K562 (cell line): Measurements from ENCODE around the gene DSEL. TPM values are rescaled to one million over a fixed set of nuclear protein-coding genes. Genes with fewer than 3 reads are reported as not detected.

Source experiments
- ATAC-seq: fragments of 200-7000 bp; cut with Tn5 transposase; 3 replicates; pipeline ENCODE4 v1.9.1; 2020; ENCODE audit warnings: moderate library complexity
- BruUV-seq: library from RNA; stranded (reverse); fragments of 400-500 nt; replicated peaks from 2 replicates; lab custom pipeline; 2021; lab: Mats Ljungman, UMichigan
- CTCF ChIA-PET: fragments of 300-600 bp; formaldehyde crosslinking; extraction: SDS; loops from one replicate; lab custom pipeline; 2021; ENCODE audit warnings: low intra/inter-chr PET ratio; lab: Yijun Ruan, JAX
- POLR2A ChIA-PET: fragments of 300-600, 350-650 bp; sonication (Branson Sonifier 250); formaldehyde crosslinking; extraction: SDS; loops from one replicate; lab custom pipeline; 2021; ENCODE audit warnings: antibody characterized with exemption, inconsistent platforms; lab: Yijun Ruan, JAX
- DNase-seq, 4 experiments: peaks; one replicate each; pipeline versions ENCODE4 v3.0.0 to v3.0.0-alpha.2; 2011 to 2018; ENCODE audit warnings: low spot score in 3 of 4, mixed read lengths in 3 of 4; ENCODE audit errors: extremely low read depth in 1 of 4
- FAIRE-seq: peaks from 2 replicates; lab custom pipeline; 2011; peaks lifted over from hg19 to GRCh38; lab: Jason Lieb, UNC
- H2AFZ ChIP-seq: 2 replicates; pipeline ENCODE4 v1.6.0; 2011; ENCODE audit warnings: low read depth, low read length, control low read depth, inconsistent platforms
- H3K27ac ChIP-seq: fragments of 200-600 bp; 3 replicates; pipeline ENCODE4 v1.8.0; 2011; ENCODE audit warnings: low read depth, mild to moderate bottlenecking, control low read depth, inconsistent platforms, low read length, moderate library complexity, mixed read lengths; ENCODE audit errors: extremely low read depth
- H3K27me3 ChIP-seq, 2 experiments: fragments of 300-600 bp in 1 of 2; 2 replicates in 1 of 2; 3 replicates in 1 of 2; pipeline versions ENCODE4 v1.6.0 to v1.8.0; 2011; ENCODE audit warnings: inconsistent platforms in 2 of 2, low read length in 2 of 2, mild to moderate bottlenecking in 1 of 2, mixed read lengths in 1 of 2, moderate library complexity in 1 of 2; ENCODE audit not compliant: control insufficient read depth in 2 of 2, insufficient read depth in 2 of 2
- H3K36me3 ChIP-seq: fragments of 300-600 bp; 3 replicates; pipeline ENCODE4 v1.8.0; 2011; ENCODE audit warnings: mild to moderate bottlenecking, low read length, inconsistent platforms; ENCODE audit not compliant: control insufficient read depth, insufficient read depth
- H3K4me1 ChIP-seq, 2 experiments: fragments of 200-600 bp in 1 of 2; replicated peaks in 1 of 2; 2 replicates in 1 of 2; 3 replicates in 1 of 2; pipeline versions ENCODE4 v1.5.1 to v1.8.0; 2011; ENCODE audit warnings: inconsistent platforms in 2 of 2, low read length in 2 of 2, mild to moderate bottlenecking in 1 of 2, mixed read lengths in 1 of 2, moderate library complexity in 1 of 2; ENCODE audit not compliant: control insufficient read depth in 2 of 2, insufficient read depth in 2 of 2
- H3K4me2 ChIP-seq: 2 replicates; pipeline ENCODE4 v1.6.1; 2011; ENCODE audit warnings: low read length, control low read depth, inconsistent platforms, mixed read lengths; ENCODE audit not compliant: insufficient read depth
- H3K4me3 ChIP-seq: fragments of 200-600 bp; sonication (generic), shearing (Covaris generic); 2 replicates; pipeline ENCODE4 v1.5.1; 2016; ENCODE audit warnings: control low read depth, inconsistent platforms
- H3K79me2 ChIP-seq: fragments of 200-600 bp; 3 replicates; pipeline ENCODE4 v1.8.0; 2011; ENCODE audit warnings: low read length, inconsistent platforms; ENCODE audit not compliant: control insufficient read depth, insufficient read depth
- H3K9ac ChIP-seq, 2 experiments: 2 replicates each; pipeline versions ENCODE4 v1.6.0 to v1.6.1; 2011; ENCODE audit warnings: low read depth in 2 of 2, low read length in 2 of 2, control low read depth in 1 of 2, inconsistent platforms in 1 of 2, mild to moderate bottlenecking in 1 of 2, mixed read lengths in 1 of 2; ENCODE audit not compliant: insufficient read depth in 1 of 2
- H3K9me1 ChIP-seq: one replicate; pipeline ENCODE4 v1.6.0; 2011; ENCODE audit warnings: inconsistent platforms, mild to moderate bottlenecking, low read length, moderate library complexity; ENCODE audit not compliant: control insufficient read depth, insufficient read depth
- H3K9me3 ChIP-seq: replicated peaks from 2 replicates; pipeline ENCODE4 v1.5.1; 2011; ENCODE audit warnings: low read depth, low read length, inconsistent platforms; ENCODE audit not compliant: control insufficient read depth, insufficient read depth
- H4K20me1 ChIP-seq: replicated peaks from 2 replicates; pipeline ENCODE4 v1.6.1; 2011; ENCODE audit warnings: low read length, inconsistent platforms, mixed read lengths; ENCODE audit not compliant: control insufficient read depth, insufficient read depth
- CAMTA2 ChIP-seq: fragments of 250-450 bp; sonication (Bioruptor Pico); conservative IDR thresholded peaks from 2 replicates; pipeline ENCODE4 v1.5.1; 2022
- CREBBP ChIP-seq: IDR thresholded peaks from one replicate; pipeline ENCODE4 v1.6.1; 2012; ENCODE audit warnings: low read depth, mild to moderate bottlenecking, control low read depth, inconsistent platforms, low read length
- FOXJ3 ChIP-seq: sonication (generic); formaldehyde crosslinking; IDR thresholded peaks from 2 replicates; pipeline ENCODE4 v1.4.0; 2020; ENCODE audit warnings: mild to moderate bottlenecking, missing genetic modification reagents
- GATA2 ChIP-seq: sonication (generic); formaldehyde crosslinking; IDR thresholded peaks from 2 replicates; pipeline ENCODE4 v1.4.0; 2020; ENCODE audit warnings: mild to moderate bottlenecking, missing genetic modification reagents
- HNRNPL ChIP-seq: fragments of 200-400 bp; formaldehyde crosslinking; IDR thresholded peaks from 2 replicates; pipeline ENCODE4 v1.6.1; 2017; ENCODE audit warnings: low read depth, mild to moderate bottlenecking, low read length
- KLF1 ChIP-seq: fragments of 450-650 bp; IDR thresholded peaks from 2 replicates; pipeline ENCODE4 v1.6.1; 2016; ENCODE audit warnings: missing genetic modification characterization, missing compliant biosample characterization
- PCBP2 ChIP-seq: fragments of 200-400 bp; formaldehyde crosslinking; IDR thresholded peaks from 2 replicates; pipeline ENCODE4 v1.6.1; 2018; ENCODE audit warnings: low read length, low read depth, mild to moderate bottlenecking, moderate library complexity; ENCODE audit not compliant: poor library complexity, severe bottlenecking
- RBM14 ChIP-seq: fragments of 200-400 bp; formaldehyde crosslinking; IDR thresholded peaks from 2 replicates; pipeline ENCODE4 v1.6.1; 2018; ENCODE audit warnings: low read depth, mild to moderate bottlenecking, low read length, moderate library complexity, borderline replicate concordance; ENCODE audit not compliant: insufficient read depth
- RBM17 ChIP-seq: fragments of 200-400 bp; formaldehyde crosslinking; IDR thresholded peaks from 2 replicates; pipeline ENCODE4 v1.6.1; 2017; ENCODE audit warnings: low read depth, mild to moderate bottlenecking, low read length, borderline replicate concordance
- RFX7 ChIP-seq: fragments of 250-450 bp; sonication (Bioruptor Pico); IDR thresholded peaks from 2 replicates; pipeline ENCODE4 v1.5.1; 2021; ENCODE audit warnings: mild to moderate bottlenecking
- SAP30 ChIP-seq: fragments of 200-600 bp; sonication (generic); IDR thresholded peaks from 2 replicates; pipeline ENCODE4 v1.6.1; 2012; ENCODE audit warnings: borderline replicate concordance, low read depth, mild to moderate bottlenecking, moderate library complexity, low read length, control low read depth, inconsistent platforms; ENCODE audit not compliant: insufficient read depth, poor library complexity, severe bottlenecking
- SETDB1 ChIP-seq: IDR thresholded peaks from one replicate; pipeline ENCODE4 v1.6.1; 2012; ENCODE audit warnings: low read length, control low read depth, inconsistent platforms
- SMARCA5 ChIP-seq: fragments of 450-650 bp; IDR thresholded peaks from 2 replicates; pipeline ENCODE4 v1.6.1; 2016
- WHSC1 ChIP-seq: IDR thresholded peaks from one replicate; pipeline ENCODE4 v1.6.1; 2012; ENCODE audit warnings: low read length, control low read depth, inconsistent platforms
- ZBTB17 ChIP-seq: fragments of 450-650 bp; formaldehyde crosslinking; IDR thresholded peaks from 2 replicates; pipeline ENCODE4 v1.4.0; 2020; ENCODE audit warnings: mild to moderate bottlenecking
- ZNF274 ChIP-seq: IDR thresholded peaks from 2 replicates; pipeline ENCODE4 v1.6.1; 2011; ENCODE audit warnings: low read depth, mild to moderate bottlenecking, low read length, moderate library complexity, borderline replicate concordance
- WGBS: fragments of 100-300 bp; shearing (Covaris generic); methylation state at CpG from one replicate; pipeline ENCODE4 v1.1.6; 2016; ENCODE audit warnings: low coverage, mixed read lengths; ENCODE audit not compliant: insufficient coverage; ENCODE audit errors: missing lambda C conversion rate; 5-methylcytosine and 5-hydroxymethylcytosine counted together
- in situ Hi-C: fragments of 300-500 bp; cut with MboI; formaldehyde crosslinking; loops from 4 replicates; pipeline ENCODE4 v1.15.0; 2018; ENCODE audit warnings: inconsistent platforms, mixed read lengths
- intact Hi-C: fragments of 100-400 bp; cut with micrococcal nuclease; formaldehyde crosslinking; loops from 2 replicates; pipeline ENCODE4 v1.14.2; 2022
- polyA plus RNA-seq, 8 experiments: library from polyadenylated mRNA; depleted of rRNA in 4 of 8; stranded (reverse) in 5 of 8; unstranded in 3 of 8; fragments of >200 nt; fragmentation: Nextera tagmentation in 2 of 8; fragmentation: Illumina TruSeq in 1 of 8; extraction: Ambion mirVana in 2 of 8; extraction: Trizol in 1 of 8; gene quantifications; 2 replicates each; pipeline versions ENCODE4 v1.2.1 to v1.2.3, GENCODE V29; 2011 to 2014; ENCODE audit warnings: inconsistent platforms in 1 of 8, missing spikeins in 1 of 8
- total RNA-seq, 7 experiments: library from RNA; depleted of rRNA in 6 of 7; stranded (reverse); fragments of >200 nt in 6 of 7; fragmentation: Illumina TruSeq in 2 of 7; extraction: Trizol in 2 of 7; gene quantifications; 2 replicates each; pipeline versions ENCODE4 v1.2.1 to v1.2.3, GENCODE V29; 2011 to 2021; ENCODE audit warnings: low replicate concordance in 1 of 7
- TF ChIP-seq, protein P1 (sequence below): sonication (generic); formaldehyde crosslinking; IDR thresholded peaks from 2 replicates; pipeline ENCODE4 v1.8.0; 2023; ENCODE audit warnings: mild to moderate bottlenecking, missing genetic modification reagents
- TF ChIP-seq, protein P2 (sequence below), 2 experiments: fragments of 200-800 bp in 1 of 2; sonication (Bioruptor generic) in 1 of 2; sonication (generic) in 1 of 2; formaldehyde crosslinking in 1 of 2; IDR thresholded peaks in 1 of 2; conservative IDR thresholded peaks in 1 of 2; 2 replicates each; pipeline versions ENCODE4 v1.5.0 to v1.6.1; 2016 to 2020; ENCODE audit warnings: missing compliant biosample characterization in 1 of 2, missing genetic modification characterization in 1 of 2, missing genetic modification reagents in 1 of 2

DSEL gene
- total and polyA plus RNA-seq, 9 of the 15 experiments (the other 6 are each of a cell fraction or from before 2014, with no cell fraction given), result under 0.01 to 0.04 (median 0.01) TPM; not detected in 3

DNA sequence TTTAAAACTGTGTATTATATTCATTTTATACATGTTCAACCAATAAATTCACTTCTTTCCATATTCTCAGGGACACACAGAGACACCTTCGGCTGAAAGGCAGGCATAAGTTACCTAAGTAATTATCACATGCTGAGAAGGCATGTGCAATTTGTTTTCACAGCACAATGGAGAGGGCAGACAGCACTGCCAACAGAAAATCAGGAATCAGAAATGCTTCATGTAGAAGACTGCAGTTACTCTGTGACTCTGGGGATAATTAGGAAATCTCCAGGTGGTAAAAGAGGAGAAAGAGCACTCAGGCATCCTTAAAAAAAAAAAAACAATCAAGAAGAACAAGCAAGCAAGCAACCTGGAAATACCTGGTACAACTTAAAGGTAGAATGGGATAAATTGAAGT, 49.3 kb downstream of the DSEL start:
- Histone ChIP-seq H3K9me3 (no peaks in the 10 kb centered on the region), H3K79me2 (no peaks in the 10 kb centered on the region), H3K27ac (no peak overlapping the region), H4K20me1 (no peaks in the 10 kb centered on the region), H3K4me1 (no peaks in the 10 kb centered on the region), H3K27me3 (no peaks in the 10 kb centered on the region), H3K9ac (no peak overlapping the region), H2AFZ (no peak overlapping the region), H3K36me3 (no peaks in the 10 kb centered on the region)
- CTCF ChIA-PET, result no interaction called here
- POLR2A ChIA-PET, result no interaction called here
- intact Hi-C loops (no loop called here), in situ Hi-C loops (no loop called here)
- DNase-seq (no peak), FAIRE-seq (no peak), ATAC-seq (no peak)
- no TSS peak for BruUV-seq
- TF ChIP-seq KLF1 (tag) (no peak), FOXJ3 (CRISPR knock-in tag) (no peak), PCBP2 (no peak), ZBTB17 (CRISPR knock-in tag) (no peak), CAMTA2 (no peak), GATA2 (CRISPR knock-in tag) (no peak), RFX7 (CRISPR knock-in tag) (no peak), WHSC1 (no peak), SETDB1 (no peak), HNRNPL (no peak), SMARCA5 (no peak), RBM14 (no peak), RBM17 (no peak), ZNF274 (no peak), CREBBP (no peak), SAP30 (no peak)
- TF ChIP-seq, protein P1, sequence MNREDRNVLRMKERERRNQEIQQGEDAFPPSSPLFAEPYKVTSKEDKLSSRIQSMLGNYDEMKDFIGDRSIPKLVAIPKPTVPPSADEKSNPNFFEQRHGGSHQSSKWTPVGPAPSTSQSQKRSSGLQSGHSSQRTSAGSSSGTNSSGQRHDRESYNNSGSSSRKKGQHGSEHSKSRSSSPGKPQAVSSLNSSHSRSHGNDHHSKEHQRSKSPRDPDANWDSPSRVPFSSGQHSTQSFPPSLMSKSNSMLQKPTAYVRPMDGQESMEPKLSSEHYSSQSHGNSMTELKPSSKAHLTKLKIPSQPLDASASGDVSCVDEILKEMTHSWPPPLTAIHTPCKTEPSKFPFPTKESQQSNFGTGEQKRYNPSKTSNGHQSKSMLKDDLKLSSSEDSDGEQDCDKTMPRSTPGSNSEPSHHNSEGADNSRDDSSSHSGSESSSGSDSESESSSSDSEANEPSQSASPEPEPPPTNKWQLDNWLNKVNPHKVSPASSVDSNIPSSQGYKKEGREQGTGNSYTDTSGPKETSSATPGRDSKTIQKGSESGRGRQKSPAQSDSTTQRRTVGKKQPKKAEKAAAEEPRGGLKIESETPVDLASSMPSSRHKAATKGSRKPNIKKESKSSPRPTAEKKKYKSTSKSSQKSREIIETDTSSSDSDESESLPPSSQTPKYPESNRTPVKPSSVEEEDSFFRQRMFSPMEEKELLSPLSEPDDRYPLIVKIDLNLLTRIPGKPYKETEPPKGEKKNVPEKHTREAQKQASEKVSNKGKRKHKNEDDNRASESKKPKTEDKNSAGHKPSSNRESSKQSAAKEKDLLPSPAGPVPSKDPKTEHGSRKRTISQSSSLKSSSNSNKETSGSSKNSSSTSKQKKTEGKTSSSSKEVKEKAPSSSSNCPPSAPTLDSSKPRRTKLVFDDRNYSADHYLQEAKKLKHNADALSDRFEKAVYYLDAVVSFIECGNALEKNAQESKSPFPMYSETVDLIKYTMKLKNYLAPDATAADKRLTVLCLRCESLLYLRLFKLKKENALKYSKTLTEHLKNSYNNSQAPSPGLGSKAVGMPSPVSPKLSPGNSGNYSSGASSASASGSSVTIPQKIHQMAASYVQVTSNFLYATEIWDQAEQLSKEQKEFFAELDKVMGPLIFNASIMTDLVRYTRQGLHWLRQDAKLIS (CRISPR knock-in tag), result no peak
- TF ChIP-seq, protein P2, sequence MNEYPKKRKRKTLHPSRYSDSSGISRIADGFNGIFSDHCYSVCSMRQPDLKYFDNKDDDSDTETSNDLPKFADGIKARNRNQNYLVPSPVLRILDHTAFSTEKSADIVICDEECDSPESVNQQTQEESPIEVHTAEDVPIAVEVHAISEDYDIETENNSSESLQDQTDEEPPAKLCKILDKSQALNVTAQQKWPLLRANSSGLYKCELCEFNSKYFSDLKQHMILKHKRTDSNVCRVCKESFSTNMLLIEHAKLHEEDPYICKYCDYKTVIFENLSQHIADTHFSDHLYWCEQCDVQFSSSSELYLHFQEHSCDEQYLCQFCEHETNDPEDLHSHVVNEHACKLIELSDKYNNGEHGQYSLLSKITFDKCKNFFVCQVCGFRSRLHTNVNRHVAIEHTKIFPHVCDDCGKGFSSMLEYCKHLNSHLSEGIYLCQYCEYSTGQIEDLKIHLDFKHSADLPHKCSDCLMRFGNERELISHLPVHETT (CRISPR knock-in tag; conservative IDR thresholded peaks at IDR 0.05 in 1 of 2, IDR thresholded peaks at IDR 0.05 in 1 of 2), result no peak
- TF ChIP-seq, all 486 proteins: peak for 0
- Histone ChIP-seq H3K4me3 (no peak overlapping the region), H3K4me2 (no peak overlapping the region), H3K9me1 (no peaks in the 10 kb centered on the region)
- 0% methylated on average over 1 of the region's 1 CpG for WGBS
